ENCODE results near the gene MYO18B. TPM values are rescaled to one million over a fixed set of nuclear protein-coding genes. Genes with fewer than 3 reads are reported as not detected.

Gene MYO18B
- total and polyA plus RNA-seq, 2 donors (not counting 3 experiments of a cell fraction or from before 2014, with no cell fraction given): 0.01 TPM; not detected in 1

DNA sequence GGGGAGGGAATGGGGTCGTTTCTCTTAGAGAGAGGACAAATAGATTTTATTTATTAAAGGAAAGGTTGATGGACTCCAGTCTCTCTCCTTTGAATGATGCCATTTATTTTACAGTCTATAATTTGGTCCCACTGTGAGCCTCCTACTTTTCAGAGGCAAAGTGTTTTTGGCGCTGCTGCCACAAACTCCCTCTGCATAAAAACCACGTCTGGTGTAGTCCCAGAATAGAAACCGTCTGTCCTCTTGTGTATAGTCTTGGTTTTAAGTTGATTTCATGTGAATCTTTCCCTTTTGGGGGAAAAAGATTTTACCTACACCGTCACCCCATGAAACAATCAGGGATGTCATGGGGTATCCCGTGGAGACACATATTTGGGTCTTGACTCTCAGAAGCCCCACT lies 283.6 kb downstream of the MYO18B start:
- H3K36me3 ChIP-seq (ENCODE audit: control insufficient read depth in 2 of 2, extremely low read depth in 1 of 2, insufficient read depth in 2 of 2, low read length in 2 of 2): no peaks in the 10 kb centered on the region
- dilution Hi-C loops (cut with MboI; ENCODE audit: extremely low pct_ligation_motif_present, low sequenced_read_pairs): no loop called here
- no peaks in the 10 kb centered on the region for H3K9me1 ChIP-seq (replicated peaks; ENCODE audit: control insufficient read depth, extremely low read depth, insufficient read depth, low read length)
- peaks cover 12% of the 10 kb centered on the region for H3K9me3 ChIP-seq (replicated peaks; ENCODE audit: control insufficient read depth, insufficient read depth, low read length)
- DNase-seq (ENCODE audit: low read depth, low spot score) (no peak), FAIRE-seq (no peak)
- H3K79me2 ChIP-seq (ENCODE audit: control insufficient read depth, insufficient read depth, low read length): no peaks in the 10 kb centered on the region
- H3K4me3 ChIP-seq (replicated peaks in 1 of 3; ENCODE audit: insufficient read depth in 1 of 3, low read depth in 1 of 3, low read length in 3 of 3): no peak overlapping the region
- no peak overlapping the region for H3K4me2 ChIP-seq (ENCODE audit: insufficient read depth, low read length)
- POLR2A ChIA-PET: no interaction called here
- no peak overlapping the region for H3K27ac ChIP-seq (ENCODE audit: insufficient read depth, low read depth, low read length)
- H4K20me1 ChIP-seq (replicated peaks; ENCODE audit: control insufficient read depth, extremely low read depth, insufficient read depth, low read length): no peaks in the 10 kb centered on the region
- no TSS peak for BruUV-seq (replicated peaks)
- intact Hi-C loops (cut with micrococcal nuclease): no loop called here
- TF ChIP-seq, protein P1, sequence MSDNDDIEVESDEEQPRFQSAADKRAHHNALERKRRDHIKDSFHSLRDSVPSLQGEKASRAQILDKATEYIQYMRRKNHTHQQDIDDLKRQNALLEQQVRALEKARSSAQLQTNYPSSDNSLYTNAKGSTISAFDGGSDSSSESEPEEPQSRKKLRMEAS (IDR thresholded peaks at IDR 0.05; ENCODE audit: insufficient read depth, insufficient read length): no peak
- TF ChIP-seq JUN (IDR thresholded peaks at IDR 0.05; ENCODE audit: borderline replicate concordance, insufficient read depth, insufficient read length, low read depth): no peak
- no peaks in the 10 kb centered on the region for H3K27me3 ChIP-seq (ENCODE audit: control insufficient read depth in 2 of 2, insufficient read depth in 2 of 2, low read length in 2 of 2)
- H2AFZ ChIP-seq (ENCODE audit: low read depth, low read length): no peak overlapping the region
- H3K4me1 ChIP-seq (ENCODE audit: control insufficient read depth, extremely low read depth, insufficient read depth, low read length): no peaks in the 10 kb centered on the region
- CTCF ChIA-PET: no interaction called here
- no peak overlapping the region for H3K9ac ChIP-seq (replicated peaks; ENCODE audit: extremely low read depth, insufficient read depth, low read length)

DNA sequence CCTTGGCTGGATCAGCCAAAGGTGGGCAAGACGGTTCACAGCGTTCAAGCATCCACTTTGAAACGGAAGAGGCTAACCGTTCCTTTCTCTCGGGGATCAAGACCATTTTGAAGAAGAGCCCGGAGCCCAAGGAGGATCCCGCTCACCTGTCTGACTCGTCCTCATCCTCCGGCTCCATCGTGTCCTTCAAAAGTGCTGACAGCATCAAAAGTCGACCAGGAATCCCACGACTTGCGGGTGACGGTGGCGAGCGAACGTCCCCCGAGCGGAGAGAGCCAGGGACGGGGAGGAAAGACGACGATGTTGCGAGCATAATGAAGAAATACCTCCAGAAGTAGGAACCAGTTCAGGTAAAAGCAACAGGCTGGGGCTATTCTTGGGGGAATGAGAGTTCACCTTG lies 285.4 kb downstream of the MYO18B start:
- DNase-seq (ENCODE audit: low read depth, low spot score): no peak
- Histone ChIP-seq H3K9ac (replicated peaks; ENCODE audit: extremely low read depth, insufficient read depth, low read length) (no peak overlapping the region), H3K79me2 (ENCODE audit: control insufficient read depth, insufficient read depth, low read length) (no peaks in the 10 kb centered on the region), H3K4me1 (ENCODE audit: control insufficient read depth, extremely low read depth, insufficient read depth, low read length) (no peaks in the 10 kb centered on the region), H3K9me1 (replicated peaks; ENCODE audit: control insufficient read depth, extremely low read depth, insufficient read depth, low read length) (no peaks in the 10 kb centered on the region), H2AFZ (ENCODE audit: low read depth, low read length) (no peak overlapping the region), H3K9me3 (replicated peaks; ENCODE audit: control insufficient read depth, insufficient read depth, low read length) (peaks cover 17% of the 10 kb centered on the region), H3K36me3 (ENCODE audit: control insufficient read depth in 2 of 2, extremely low read depth in 1 of 2, insufficient read depth in 2 of 2, low read length in 2 of 2) (no peaks in the 10 kb centered on the region), H3K27ac (ENCODE audit: insufficient read depth, low read depth, low read length) (no peak overlapping the region), H3K27me3 (ENCODE audit: control insufficient read depth in 2 of 2, insufficient read depth in 2 of 2, low read length in 2 of 2) (no peaks in the 10 kb centered on the region), H3K4me3 (replicated peaks in 1 of 3; ENCODE audit: insufficient read depth in 1 of 3, low read depth in 1 of 3, low read length in 3 of 3) (no peak overlapping the region), H4K20me1 (replicated peaks; ENCODE audit: control insufficient read depth, extremely low read depth, insufficient read depth, low read length) (no peaks in the 10 kb centered on the region), H3K4me2 (ENCODE audit: insufficient read depth, low read length) (no peak overlapping the region)
- dilution Hi-C loops (cut with MboI; ENCODE audit: extremely low pct_ligation_motif_present, low sequenced_read_pairs): no loop called here
- no peak for FAIRE-seq
- intact Hi-C loops (cut with micrococcal nuclease): no loop called here
- TF ChIP-seq MYC (IDR thresholded peaks at IDR 0.05; ENCODE audit: low read depth, low read length): no peak
- TF ChIP-seq, protein P1 (IDR thresholded peaks at IDR 0.05; ENCODE audit: insufficient read depth, insufficient read length): no peak
- no peak for TF ChIP-seq POLR2AphosphoS5 (IDR thresholded peaks at IDR 0.05; ENCODE audit: insufficient read depth, low read depth, low read length)
- no peak for TF ChIP-seq JUN (IDR thresholded peaks at IDR 0.05; ENCODE audit: borderline replicate concordance, insufficient read depth, insufficient read length, low read depth)
- TF ChIP-seq, protein P2, sequence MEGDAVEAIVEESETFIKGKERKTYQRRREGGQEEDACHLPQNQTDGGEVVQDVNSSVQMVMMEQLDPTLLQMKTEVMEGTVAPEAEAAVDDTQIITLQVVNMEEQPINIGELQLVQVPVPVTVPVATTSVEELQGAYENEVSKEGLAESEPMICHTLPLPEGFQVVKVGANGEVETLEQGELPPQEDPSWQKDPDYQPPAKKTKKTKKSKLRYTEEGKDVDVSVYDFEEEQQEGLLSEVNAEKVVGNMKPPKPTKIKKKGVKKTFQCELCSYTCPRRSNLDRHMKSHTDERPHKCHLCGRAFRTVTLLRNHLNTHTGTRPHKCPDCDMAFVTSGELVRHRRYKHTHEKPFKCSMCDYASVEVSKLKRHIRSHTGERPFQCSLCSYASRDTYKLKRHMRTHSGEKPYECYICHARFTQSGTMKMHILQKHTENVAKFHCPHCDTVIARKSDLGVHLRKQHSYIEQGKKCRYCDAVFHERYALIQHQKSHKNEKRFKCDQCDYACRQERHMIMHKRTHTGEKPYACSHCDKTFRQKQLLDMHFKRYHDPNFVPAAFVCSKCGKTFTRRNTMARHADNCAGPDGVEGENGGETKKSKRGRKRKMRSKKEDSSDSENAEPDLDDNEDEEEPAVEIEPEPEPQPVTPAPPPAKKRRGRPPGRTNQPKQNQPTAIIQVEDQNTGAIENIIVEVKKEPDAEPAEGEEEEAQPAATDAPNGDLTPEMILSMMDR (IDR thresholded peaks at IDR 0.05; ENCODE audit: extremely low read depth in 1 of 2, insufficient read depth in 1 of 2, low read depth in 1 of 2, low read length in 2 of 2): no peak
- TF ChIP-seq FOS (IDR thresholded peaks at IDR 0.05; ENCODE audit: borderline replicate concordance, insufficient read depth, low read length): no peak
- TF ChIP-seq POLR2A (IDR thresholded peaks at IDR 0.05; ENCODE audit: low read depth, low read length): no peak
- no peak for TF ChIP-seq GATA2 (IDR thresholded peaks at IDR 0.05; ENCODE audit: insufficient read depth, insufficient read length, low read depth, low read length)
- TF ChIP-seq EZH2 (IDR thresholded peaks at IDR 0.05; ENCODE audit: borderline replicate concordance, low read depth, low read length, severe bottlenecking): no peak
- CTCF ChIA-PET: no interaction called here
- no TSS peak for BruUV-seq (replicated peaks)
- POLR2A ChIA-PET: no interaction called here

Data from endothelial cell of umbilical vein (primary cell).